NOMO-1 treated with dmso at 0.1 percent for 144 hours (cell line): ENCODE results near the gene TXNDC11.
A peak's percentile ranks its signal among the peaks of the same experiment; 100 is the strongest.

Source experiments
- DNase-seq: peaks from one replicate; lab custom pipeline; 2025; ENCODE audit not compliant: unreplicated experiment; lab: John Stamatoyannopoulos, UW

The TXNDC11 gene

DNA sequence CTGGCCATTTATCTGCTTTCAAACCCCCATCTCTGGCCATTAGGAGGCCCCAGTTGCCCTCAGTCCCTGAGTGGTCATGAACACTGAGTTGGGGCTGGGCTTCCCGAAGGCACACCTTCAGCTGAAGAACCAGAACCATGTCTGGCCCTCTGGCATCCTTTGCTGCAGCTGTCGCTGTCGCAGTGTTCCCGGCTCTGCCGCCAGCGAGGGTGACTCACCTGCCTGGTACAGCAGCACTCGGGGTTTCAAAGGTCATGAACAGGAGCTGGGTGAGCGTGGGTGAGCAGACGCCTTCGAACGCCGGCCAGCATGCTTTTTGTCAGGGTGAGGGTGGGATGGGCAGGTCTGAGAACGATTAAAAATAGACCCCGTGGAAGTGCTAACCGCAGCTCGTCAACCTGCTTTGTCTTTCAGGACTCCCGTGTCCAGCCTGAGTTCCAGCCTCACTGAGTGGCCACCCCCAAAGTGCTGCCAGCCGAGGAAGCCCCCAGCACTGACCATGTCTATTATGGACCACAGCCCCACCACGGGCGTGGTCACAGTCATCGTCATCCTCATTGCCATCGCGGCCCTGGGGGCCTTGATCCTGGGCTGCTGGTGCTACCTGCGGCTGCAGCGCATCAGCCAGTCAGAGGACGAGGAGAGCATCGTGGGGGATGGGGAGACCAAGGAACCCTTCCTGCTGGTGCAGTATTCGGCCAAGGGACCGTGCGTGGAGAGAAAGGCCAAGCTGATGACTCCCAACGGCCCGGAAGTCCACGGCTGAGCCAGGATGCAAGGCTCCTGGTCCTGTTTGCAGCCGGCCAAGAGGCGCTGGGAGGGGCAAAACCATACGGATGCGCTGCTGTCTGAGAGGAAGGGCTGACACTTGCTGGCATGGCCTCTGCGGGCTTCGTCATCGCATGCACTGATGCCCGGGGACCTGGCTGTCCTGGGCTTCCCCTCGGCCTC is 66.8 kb downstream of the TXNDC11 start:
- no peak for DNase-seq

DNA sequence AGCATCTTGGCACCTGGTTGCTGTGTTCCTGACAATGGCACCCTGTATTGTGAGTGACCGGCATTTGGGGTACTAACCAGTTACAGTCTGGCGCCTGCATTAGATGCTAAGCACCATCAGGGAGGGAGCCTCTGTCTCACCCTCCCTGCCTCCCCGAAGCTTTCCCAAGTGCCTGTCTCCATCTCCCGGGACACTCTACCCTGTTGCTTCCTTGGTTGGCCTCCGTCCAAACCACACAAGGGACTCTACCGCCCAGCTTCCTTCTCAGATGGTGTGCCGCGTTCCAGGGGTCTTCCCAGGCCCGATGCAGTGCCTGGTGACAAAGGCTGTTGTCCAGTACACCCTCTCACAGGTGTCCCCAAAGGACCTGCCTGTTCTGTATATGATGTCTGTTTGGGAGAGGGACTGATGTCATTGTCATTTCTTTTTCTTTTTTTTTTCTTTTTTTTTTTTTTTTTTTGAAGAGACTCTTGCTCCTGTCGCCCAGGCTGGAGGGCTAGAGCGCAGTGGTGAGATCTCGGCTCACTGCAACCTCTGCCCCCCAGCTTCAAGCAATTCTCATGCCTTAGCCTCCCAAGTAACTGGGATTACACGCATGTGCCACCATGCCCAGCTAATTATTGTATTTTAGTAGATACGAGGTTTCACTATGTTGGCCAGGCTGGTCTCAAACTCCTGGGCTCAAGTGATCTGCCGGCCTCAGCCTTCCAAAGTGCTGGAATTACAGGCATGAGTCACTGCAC is 67.7 kb downstream of the TXNDC11 start:
- no peak for DNase-seq

DNA sequence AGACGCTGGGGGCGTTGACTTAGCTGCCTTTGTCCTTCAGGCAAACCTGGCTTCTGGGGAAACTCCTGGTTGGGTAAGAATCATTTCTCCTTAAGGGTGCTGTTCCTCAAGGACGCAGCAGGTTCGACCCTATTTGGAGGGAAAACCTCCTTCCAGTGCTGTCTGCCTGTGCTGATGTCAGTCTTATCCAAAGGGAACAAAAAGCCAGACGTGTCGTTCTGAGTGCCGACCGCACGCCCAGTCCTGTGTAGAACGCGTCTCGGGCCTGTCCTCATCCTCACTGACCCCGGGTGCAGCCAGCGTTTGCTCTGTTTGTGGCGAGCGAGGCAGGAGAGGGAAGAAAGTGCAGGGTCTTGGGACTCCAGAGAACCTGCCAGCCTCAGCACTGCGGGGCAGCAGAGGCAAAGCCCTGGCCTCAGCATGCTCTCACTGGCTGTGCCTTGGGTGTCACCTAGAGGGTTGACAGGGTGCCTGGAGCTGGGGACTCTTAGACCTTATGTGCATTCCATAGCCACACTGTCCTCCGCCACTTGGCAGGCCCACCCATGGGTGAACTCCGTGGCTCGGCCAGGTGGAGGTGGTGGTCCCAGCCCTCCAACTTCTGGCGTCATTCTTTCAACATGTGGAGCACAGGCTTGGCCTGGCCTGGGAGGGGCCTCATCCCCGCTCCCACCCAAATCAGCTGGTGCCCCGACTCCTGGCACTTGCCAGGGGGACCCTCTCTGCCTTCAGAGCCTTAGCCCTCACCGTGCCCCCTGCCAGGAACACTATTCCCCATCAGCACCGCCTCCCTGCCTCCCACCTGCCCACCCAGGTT is 68.4 kb downstream of the TXNDC11 start:
- DNase-seq, result no peak

DNA sequence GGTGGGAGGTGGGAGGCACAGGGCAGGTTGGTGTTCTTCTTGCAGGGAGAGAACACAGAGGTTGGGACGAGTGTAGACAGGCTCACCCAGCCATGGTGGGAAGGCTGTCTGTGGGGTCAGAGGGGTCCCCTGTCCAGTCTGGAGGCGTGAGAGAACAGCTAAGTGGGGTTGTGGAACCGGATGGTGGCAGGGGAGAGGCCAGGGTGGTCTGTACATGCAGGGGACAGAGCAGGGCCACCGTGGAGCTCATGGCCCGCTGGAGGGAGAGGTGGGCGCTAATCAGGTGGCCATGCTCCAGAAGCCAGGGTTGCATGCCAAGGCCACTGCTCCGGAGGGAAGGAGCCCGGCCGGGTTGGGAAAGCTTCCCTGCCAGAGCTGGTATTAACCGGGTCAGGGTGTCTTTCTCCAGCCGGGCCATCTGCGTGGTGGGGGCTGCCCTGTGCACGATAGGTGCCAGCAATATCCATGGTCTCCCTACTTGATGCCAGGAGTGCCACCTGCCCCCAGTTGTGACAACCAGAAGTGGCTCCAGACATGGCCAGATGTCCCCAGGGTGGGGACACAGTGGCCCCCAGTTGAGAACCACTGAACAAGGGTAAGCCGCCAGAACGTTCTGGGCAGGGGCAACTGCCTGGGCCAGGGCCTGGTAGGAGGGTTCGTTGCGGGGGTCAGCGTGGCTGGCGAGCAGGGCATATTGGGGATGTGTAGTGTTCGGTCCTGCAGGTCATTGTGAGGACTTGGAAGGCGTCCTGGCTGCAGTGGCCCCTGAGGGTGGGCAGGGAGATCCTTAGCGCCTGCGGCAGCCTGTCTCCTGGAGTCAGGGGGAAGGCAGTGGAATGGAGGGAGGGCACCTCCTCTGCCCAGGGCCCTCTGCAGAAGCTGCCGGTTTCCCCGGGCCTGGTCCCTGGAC is 69.3 kb downstream of the TXNDC11 start:
- no peak for DNase-seq

DNA sequence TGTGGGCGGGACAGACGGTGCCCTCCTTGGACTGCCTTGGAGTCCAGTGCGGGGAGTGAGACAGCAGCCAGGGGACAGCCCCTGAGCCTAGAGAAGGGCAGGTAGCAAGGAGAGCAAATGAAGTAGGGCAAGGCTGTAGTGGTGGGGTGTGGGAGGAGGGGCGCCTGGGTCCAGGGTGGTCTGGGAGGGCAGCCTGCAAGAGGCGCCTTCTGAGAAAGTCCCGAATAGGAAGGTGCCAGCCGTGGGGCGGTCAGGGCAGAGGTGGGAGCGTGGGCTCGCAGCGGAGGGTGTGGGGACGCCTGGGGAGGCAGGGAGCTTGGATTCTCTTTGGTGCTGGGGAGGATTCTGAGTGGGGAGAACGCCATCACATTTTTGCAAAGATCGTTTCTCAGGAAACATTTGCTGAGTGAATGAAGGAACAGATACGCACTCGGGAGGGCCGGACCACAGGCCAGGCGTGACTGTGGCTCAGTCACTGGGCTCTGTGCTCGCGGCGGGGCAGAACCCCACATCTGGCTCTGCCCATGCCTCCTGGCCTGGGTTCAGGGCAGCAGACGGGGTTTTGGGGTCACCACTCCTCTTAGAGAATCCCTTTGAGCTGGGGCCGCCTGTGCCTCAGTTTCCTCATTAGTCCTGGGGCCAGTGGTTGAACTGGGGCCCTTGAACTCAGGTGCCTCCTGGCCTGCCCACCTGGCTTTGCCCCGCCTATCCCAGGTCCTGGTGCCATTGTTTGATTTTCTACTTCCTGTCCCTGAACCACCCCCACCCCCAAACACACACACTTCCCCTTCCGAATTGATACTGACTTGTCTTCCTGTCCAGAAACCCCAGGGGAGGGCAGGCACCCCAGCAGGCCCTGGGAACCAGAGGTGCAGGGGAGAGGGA is 70.2 kb downstream of the TXNDC11 start:
- peak; percentile 33 for DNase-seq

DNA sequence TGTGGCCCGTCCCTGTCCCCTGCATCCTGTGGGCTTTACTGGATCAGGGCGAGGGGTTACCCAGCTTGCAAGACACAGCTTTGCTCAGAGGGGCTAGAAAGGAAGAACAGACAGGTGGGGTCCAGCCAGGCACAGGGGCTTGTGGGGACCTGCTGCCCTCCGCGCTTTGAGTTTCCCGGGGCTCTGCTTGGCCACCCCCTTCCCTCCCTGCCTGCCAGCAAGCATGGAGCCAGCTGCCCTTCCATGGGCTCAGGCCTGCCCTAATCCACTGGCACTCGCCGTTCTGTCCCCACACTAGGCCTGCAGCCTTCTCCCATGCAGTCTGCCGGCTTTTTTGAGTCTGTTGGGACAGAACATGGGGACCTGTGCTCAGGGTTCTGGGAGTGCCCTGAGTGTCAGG is 71.0 kb downstream of the TXNDC11 start:
- no peak for DNase-seq

DNA sequence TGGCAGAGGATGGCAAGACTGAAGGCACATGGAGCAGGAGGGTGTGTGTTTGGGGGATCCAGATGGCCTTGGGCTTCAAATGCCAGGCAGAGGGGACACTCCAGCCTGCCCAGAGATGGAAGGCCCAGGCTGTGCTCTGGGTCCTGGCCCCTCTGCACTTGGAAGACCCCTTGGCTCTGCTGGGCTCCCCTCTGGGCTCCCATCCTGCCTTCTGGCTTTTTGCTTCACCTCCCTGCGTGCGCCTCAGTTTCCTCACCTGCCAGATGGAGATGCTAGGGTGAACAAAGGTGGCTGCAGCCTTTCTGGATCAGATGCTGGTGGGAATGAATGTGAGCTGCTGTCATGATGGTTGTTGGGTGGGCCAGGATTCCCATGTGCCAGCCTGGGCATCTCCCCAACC is 71.4 kb downstream of the TXNDC11 start:
- DNase-seq, result no peak

DNA sequence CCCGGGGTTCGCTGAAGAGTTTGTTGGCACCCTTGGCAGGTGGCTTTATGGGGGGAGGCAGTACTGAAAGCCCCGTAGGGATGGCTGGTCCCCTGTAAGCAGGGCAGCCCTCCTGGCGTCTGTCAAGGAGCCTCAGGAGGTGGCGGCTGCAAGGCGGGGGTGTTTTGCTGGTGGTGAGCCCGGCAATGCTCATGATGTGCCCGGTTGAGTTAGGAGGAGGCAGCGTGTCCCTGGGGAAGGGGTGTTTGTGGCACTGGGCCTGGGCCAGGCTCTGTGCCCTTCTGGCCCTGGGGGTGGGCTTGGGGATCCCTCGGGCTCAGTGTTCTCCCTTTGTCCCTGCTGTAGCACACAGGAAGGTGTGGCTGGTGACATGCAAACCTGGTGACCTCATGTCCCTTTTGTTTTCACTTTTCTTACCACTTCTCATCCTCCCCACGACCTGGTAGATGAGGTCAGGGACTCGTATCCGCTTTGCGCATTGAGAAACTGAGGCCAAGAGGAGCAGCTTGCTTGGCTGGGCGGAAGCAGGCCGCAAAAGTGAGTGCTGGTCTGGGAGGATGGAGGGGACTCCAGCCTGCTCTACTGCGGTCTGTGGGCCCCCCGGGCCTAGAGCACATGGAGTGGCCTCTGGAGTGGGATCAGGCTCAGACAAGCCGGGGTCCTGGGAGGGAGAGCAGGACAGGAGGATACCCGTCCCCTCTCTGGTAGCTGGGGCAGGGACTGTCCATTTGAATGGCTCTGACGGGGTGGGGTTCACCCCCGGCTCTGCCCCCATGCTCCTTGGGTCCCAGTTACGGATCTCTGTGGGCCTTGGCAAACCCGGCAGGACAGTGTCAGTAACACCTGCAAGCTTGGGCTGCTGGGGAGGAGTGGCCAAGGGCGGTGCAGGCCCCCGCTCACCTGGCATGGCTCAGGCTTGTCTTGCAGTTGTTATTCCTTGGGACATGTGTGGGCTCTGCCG is 72.2 kb downstream of the TXNDC11 start:
- no peak for DNase-seq

DNA sequence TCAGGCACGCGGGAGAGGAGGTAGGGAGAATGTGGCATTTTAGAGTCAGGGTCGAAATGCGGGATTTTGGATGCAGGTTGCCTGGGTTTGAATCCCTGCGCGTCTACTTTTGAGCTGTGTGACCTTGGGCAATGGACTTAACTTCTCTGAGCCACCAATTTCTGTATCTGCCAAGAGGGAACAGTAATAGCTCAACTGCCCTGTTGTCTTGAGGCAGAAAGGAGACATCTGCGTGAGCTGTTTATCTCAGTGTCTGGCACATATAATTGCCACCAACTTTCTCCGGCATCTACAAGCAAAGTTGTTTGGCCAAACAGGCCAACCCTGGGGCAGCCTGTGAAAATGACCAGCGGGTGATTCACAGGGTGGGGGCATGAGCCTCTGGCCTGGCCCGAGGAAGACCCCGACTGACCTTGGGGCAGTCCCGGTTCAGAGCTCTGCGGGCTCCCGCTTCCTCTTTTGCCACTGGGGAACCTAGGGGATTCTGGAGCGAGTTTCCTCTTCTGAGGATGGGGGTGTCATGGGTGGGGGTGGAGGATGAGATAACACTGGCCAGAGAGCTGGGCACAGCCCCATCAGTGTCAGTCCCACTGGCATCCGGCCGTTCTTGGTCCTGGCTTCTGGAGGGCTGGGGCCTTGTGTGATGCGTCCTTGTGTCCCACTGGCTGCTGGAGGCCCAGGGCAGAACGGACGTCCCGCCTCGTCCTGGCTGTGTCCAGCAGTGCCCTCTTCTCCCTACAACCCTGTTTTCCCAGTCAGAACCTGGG is 73.1 kb downstream of the TXNDC11 start:
- DNase-seq, result no peak

DNA sequence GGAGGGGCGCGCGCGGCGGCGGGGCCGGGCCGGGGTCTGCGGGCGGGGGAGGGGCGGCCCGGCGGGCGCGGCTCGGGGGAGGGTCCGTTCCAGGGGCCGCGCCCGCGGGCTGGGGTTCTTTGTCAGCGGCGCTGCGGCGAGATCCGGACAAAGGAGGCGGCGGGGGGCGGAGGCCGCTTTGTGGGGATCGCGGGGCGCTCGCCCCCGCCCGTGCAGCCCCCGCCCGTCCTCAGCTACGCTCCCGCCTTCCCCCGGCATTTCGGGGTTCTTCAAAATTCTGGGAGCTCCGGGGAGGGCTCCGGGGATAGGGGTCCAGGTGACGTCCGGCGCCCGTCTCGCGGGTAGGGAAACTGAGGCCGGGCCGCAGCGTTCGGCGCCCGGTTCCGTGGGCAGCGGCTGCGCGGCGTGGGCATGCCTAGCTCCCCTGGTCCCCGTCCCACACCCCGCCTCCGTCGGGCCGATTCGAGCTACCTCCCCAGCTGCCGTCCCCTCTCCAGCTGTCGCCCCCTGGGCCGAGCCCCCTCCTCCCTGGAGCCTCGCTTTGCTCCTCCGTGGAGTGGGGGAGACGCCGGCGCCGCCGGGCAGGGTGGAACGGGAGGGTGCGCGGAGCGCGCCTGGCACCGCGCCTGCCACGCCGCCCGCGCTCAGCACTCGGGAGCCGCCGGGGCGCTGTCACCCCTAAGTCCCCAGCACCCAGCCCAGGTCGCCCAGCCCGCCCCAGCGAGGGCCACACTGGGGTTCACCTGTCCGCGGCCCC is 73.9 kb downstream of the TXNDC11 start:
- no peak for DNase-seq

DNA sequence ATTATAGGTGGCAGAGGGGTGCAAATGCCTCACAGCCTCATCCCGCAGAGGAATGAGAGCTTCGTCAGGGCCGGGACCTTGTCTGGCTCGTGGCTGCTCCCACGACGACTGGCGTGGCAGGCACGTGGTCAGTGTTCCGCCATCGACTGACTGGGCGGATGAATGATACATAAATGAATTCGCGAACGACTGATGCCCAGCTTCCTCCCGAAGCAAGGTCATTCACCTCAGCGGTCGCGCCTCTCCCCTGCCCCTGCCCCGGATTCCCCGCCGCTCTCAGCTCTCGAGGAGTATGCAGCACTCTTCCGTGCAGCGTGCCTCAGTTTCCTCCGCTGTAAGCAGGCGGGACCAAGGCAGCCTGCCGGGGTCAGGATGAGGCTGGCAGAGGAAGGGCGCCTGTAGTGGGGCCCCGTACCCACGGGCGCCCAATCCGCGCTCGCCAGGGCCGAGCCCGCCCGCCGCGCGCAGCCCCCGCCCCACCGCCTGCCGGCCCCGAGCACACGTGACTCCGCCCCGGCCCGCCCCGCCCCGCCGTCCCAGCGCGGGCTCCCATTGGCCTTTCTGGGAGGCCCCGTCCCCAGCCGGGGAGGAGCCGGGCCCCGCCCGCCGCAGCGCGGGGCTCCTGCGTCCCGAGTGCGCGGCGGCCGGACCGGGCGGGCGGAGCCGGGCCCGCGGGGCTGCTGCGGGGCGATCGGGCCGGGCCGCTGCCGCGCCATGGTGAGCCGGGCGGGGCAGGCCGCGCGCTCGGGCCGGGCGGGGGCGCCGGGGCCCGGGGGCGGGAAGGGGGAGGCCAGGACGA is 74.6 kb downstream of the TXNDC11 start, which contains the start of gene SNN:
Gene SNN (plus strand): TSS at position 632 of the 799 bp plus-strand sequence. CDS start 7,605 bp downstream, outside the sequence.
- peak; percentile 86 for DNase-seq

DNA sequence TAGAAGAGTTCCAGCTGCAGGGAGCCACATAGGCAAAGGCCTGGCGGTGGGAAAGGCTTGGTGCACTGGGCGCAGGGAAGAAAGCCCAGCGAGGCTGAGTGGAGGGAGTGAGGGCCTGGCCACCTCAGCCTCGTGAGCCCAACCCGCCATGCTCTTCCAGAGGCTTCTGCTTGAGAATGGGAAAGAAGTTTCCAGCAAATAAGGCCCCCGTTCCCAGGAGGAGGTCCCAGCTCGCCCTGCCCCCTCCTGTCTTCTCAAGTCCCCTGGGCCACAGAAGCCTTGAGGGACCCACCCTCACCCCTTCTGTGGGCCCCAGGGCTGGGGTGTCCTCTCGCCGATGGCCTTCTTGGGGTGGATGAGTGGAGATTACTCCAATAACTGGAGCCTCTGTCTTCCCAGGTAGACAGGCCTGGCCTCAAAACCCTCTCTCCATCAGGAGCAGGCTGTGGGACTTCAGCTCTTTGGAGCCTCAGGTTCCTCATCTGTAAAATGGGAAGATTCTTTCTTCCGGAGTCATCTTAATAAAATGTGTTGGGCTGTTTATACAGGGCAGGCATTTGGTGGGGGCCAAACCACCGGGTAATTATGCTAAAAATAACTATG is 75.3 kb downstream of the TXNDC11 start:
- no peak for DNase-seq

DNA sequence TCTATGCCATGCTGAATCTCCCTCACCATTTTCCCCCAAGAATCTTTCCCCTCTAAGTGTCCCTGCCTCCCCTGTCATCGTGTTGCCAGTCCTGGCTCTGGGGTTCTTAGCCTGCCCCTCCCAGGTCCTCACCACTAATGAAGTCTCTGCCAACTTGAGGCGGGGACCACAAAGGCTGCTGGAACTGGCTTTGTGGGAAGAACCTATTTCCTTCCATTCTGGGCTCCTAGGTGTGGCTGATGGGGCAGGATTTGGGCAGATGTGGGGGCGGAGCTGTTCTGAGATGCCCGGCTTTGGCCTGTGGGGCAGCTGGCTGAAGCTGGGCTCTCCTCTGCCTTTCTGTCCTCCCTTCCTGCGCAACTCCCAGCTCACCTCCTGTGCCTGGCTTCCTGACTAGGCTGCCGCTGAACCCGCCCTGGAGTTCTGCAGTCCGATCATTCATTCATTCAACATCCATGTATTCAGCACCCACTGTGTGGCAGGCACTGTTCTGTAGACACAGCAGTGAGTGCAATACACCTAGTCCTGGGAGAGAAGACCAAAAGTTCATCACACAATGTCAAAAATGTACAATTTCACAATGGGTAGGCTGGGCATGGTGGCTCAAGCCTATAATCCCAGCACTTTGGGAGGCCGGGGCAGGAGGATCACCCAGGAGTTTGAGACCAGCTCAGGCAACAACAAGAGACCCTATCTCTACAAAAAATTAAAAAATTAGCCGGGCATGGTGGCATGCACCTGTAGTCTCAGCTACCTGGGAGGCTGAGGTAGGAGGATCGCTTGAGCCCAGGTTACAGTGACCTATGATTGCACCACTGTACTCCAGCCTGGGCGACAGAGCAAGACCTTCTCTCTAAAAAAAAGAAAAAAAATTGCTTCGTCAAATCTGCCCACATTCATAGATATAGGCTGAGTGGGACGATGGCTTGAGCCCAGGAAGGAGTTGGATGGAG is 76.3 kb downstream of the TXNDC11 start:
- DNase-seq, result no peak

DNA sequence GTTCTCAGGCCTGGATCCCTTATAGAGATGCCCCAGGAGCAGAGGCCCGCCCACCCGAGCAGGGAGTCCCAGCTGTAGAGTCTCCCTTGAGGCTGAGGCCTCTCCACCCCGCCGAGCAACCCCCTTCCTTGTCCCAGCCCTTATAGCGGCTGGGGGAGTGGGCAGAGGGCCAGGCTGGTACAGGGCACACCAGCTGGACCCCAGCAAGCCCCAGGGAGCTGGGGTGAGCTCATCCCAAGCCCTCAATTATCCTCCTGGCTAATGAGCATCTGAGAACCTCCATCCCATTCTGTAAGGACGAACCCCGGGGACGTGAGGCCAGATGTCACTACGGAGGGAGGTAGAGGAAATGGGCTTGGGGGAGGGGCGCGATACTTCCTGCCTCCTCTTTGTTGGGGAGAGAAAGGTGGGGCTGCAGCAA is 77.6 kb downstream of the TXNDC11 start:
- no peak for DNase-seq
